A549 (cell line): ENCODE measurements around the gene INSIG1. TPM values are rescaled to one million over a fixed set of nuclear protein-coding genes. Genes with fewer than 3 reads are reported as not detected.

Source experiments
- ATAC-seq, 2 experiments: fragments of 200-7000 bp in 1 of 2; fragments of >200 bp in 1 of 2; cut with Nextera tagmentation in 1 of 2; cut with Tn5 transposase in 1 of 2; 3 replicates each; pipeline versions ENCODE4 v1.8.0 to v1.9.1; 2018 to 2020; ENCODE audit warnings: mild to moderate bottlenecking in 1 of 2, moderate library complexity in 1 of 2
- CTCF ChIA-PET: fragments of 300-600 bp; sonication (Branson Sonifier 250); formaldehyde crosslinking; extraction: SDS; loops from one replicate; lab custom pipeline; 2021; ENCODE audit warnings: antibody characterized with exemption, inconsistent platforms; lab: Yijun Ruan, JAX
- POLR2A ChIA-PET: fragments of 350-600 bp; formaldehyde crosslinking; extraction: SDS; loops from one replicate; lab custom pipeline; 2021; ENCODE audit warnings: antibody characterized with exemption, inconsistent platforms; lab: Yijun Ruan, JAX
- DNase-seq, 2 experiments: peaks; one replicate each; pipeline versions ENCODE4 v3.0.0 to v3.0.0-alpha.2; 2011 to 2016; ENCODE audit warnings: low read depth in 1 of 2, low spot score in 1 of 2
- FAIRE-seq: peaks from 2 replicates; lab custom pipeline; 2011; peaks lifted over from hg19 to GRCh38; lab: Jason Lieb, UNC
- H3K27ac ChIP-seq, 2 experiments: fragments of >200 bp; sonication (Bioruptor Twin); formaldehyde crosslinking; 3 replicates each; pipeline ENCODE4 v1.5.1; 2016 to 2017
- H3K4me1 ChIP-seq: fragments of >200 bp; sonication (Bioruptor Twin); formaldehyde crosslinking; 3 replicates; pipeline ENCODE4 v1.6.1; 2016
- H3K4me2 ChIP-seq: fragments of >200 bp; sonication (Bioruptor Twin); formaldehyde crosslinking; 3 replicates; pipeline ENCODE4 v1.6.1; 2016
- H3K4me3 ChIP-seq: fragments of >200 bp; sonication (Bioruptor Twin); formaldehyde crosslinking; 3 replicates; pipeline ENCODE4 v1.5.1; 2016
- H3K9me3 ChIP-seq: fragments of >200 bp; sonication (Bioruptor Twin); formaldehyde crosslinking; 3 replicates; pipeline ENCODE4 v1.6.1; 2016
- CEBPB ChIP-seq, 2 experiments: fragments of >200 bp in 1 of 2; sonication (Bioruptor Twin) in 1 of 2; formaldehyde crosslinking in 1 of 2; IDR thresholded peaks; 2 replicates each; pipeline ENCODE4 v1.6.1; 2012 to 2016
- CHD4 ChIP-seq: fragments of 200-600 bp; sonication (generic); IDR thresholded peaks from 2 replicates; pipeline ENCODE4 v1.6.1; 2016; ENCODE audit warnings: antibody characterized with exemption, mild to moderate bottlenecking, borderline replicate concordance
- E2F6 ChIP-seq: IDR thresholded peaks from 2 replicates; pipeline ENCODE4 v1.6.1; 2012; ENCODE audit warnings: low read depth, borderline replicate concordance
- EHF ChIP-seq: fragments of 250-450 bp; sonication (Bioruptor Pico); IDR thresholded peaks from 2 replicates; pipeline ENCODE4 v1.5.0; 2020; ENCODE audit warnings: mild to moderate bottlenecking
- FOXS1 ChIP-seq: fragments of 250-450 bp; sonication (Bioruptor Pico); IDR thresholded peaks from 2 replicates; pipeline ENCODE4 v1.5.0; 2020; ENCODE audit warnings: mild to moderate bottlenecking, moderate library complexity
- HMGXB4 ChIP-seq: fragments of 250-450 bp; sonication (Bioruptor Pico); IDR thresholded peaks from 2 replicates; pipeline ENCODE4 v1.5.0; 2021; ENCODE audit warnings: mild to moderate bottlenecking, moderate library complexity, borderline replicate concordance
- HOXB13 ChIP-seq: fragments of 250-450 bp; sonication (Bioruptor Pico); IDR thresholded peaks from 2 replicates; pipeline ENCODE4 v1.5.0; 2020; ENCODE audit warnings: low read depth, mild to moderate bottlenecking, moderate library complexity
- JUN ChIP-seq, 2 experiments: fragments of >200 bp; sonication (Bioruptor Twin); formaldehyde crosslinking; IDR thresholded peaks; 2 replicates in 1 of 2; 3 replicates in 1 of 2; pipeline ENCODE4 v1.6.1; 2016 to 2017
- JUNB ChIP-seq: fragments of >200 bp; sonication (Bioruptor Twin); formaldehyde crosslinking; IDR thresholded peaks from 2 replicates; pipeline ENCODE4 v1.6.1; 2016
- MYC ChIP-seq: IDR thresholded peaks from 2 replicates; pipeline ENCODE4 v1.6.1; 2012; ENCODE audit warnings: mild to moderate bottlenecking, inconsistent platforms, low read length, improper control_type of control experiment, borderline replicate concordance
- NPAS2 ChIP-seq: fragments of 250-450 bp; sonication (Bioruptor Pico); IDR thresholded peaks from 2 replicates; pipeline ENCODE4 v1.8.0; 2022; ENCODE audit warnings: mild to moderate bottlenecking, moderate library complexity, borderline replicate concordance
- NR3C1 ChIP-seq: fragments of >200 bp; sonication (Bioruptor Twin); formaldehyde crosslinking; IDR thresholded peaks from 3 replicates; pipeline ENCODE4 v1.6.1; 2017
- PBX3 ChIP-seq: IDR thresholded peaks from 2 replicates; pipeline ENCODE4 v1.6.1; 2012
- POLR2AphosphoS2 ChIP-seq: conservative IDR thresholded peaks from 2 replicates; pipeline ENCODE4 v1.6.1; 2012; ENCODE audit warnings: low read length, improper control_type of control experiment, inconsistent platforms
- RCOR1 ChIP-seq: fragments of 150-350 bp; IDR thresholded peaks from 2 replicates; pipeline ENCODE4 v1.6.1; 2014; ENCODE audit warnings: antibody characterized with exemption, low read length, low read depth
- TP53 ChIP-seq: fragments of 250-450 bp; sonication (Bioruptor Pico); IDR thresholded peaks from 2 replicates; pipeline ENCODE4 v1.5.0; 2021; ENCODE audit warnings: mild to moderate bottlenecking, moderate library complexity
- ZNF302 ChIP-seq: fragments of 250-450 bp; sonication (Bioruptor Pico); IDR thresholded peaks from 2 replicates; pipeline ENCODE4 v1.9.0; 2021; ENCODE audit warnings: inconsistent platforms, mild to moderate bottlenecking, moderate library complexity
- ZSCAN20 ChIP-seq: fragments of 250-450 bp; sonication (Bioruptor Pico); IDR thresholded peaks from 2 replicates; pipeline ENCODE4 v1.8.0; 2022; ENCODE audit warnings: mild to moderate bottlenecking, moderate library complexity
- WGBS: methylation state at CpG from one replicate; pipeline ENCODE4 v1.1.6; 2017; ENCODE audit errors: missing lambda C conversion rate; 5-methylcytosine and 5-hydroxymethylcytosine counted together
- polyA plus RNA-seq, 4 experiments: library from polyadenylated mRNA; depleted of rRNA in 3 of 4; stranded (reverse); fragments of >200 nt; fragmentation: RNase III in 1 of 4; extraction: RNeasy Plus Mini Kit Qiagen cat#74134 plus additional on column Dnase treatment in 1 of 4; gene quantifications; 2 replicates in 3 of 4; 3 replicates in 1 of 4; pipeline ENCODE4 v1.2.3, GENCODE V29; 2011 to 2017

INSIG1 gene
- polyA plus RNA-seq, 2 of the 4 experiments (the other 2 are of a cell fraction), result 19.7 to 33.4 TPM

GRCh38 chr7:155283565-155284194, 14.0 kb upstream of the INSIG1 start:
- TF ChIP-seq ZSCAN20 (CRISPR knock-in tag), result no peak
- no peak for TF ChIP-seq NPAS2 (CRISPR knock-in tag)
- TF ChIP-seq EHF (CRISPR knock-in tag), result no peak
- TF ChIP-seq HMGXB4, result no peak
- TF ChIP-seq ZNF302 (CRISPR knock-in tag), result no peak
- no peak for TF ChIP-seq MYC
- no peak for TF ChIP-seq CEBPB (IDR thresholded peaks at IDR 0.05)
- TF ChIP-seq RCOR1, result no peak
- TF ChIP-seq HOXB13 (CRISPR knock-in tag), result no peak
- TF ChIP-seq POLR2AphosphoS2, result no peak
- no peak for TF ChIP-seq E2F6
- no peak for TF ChIP-seq CHD4
- TF ChIP-seq TP53, result no peak
- no peak for TF ChIP-seq FOXS1 (CRISPR knock-in tag)
- no peak for TF ChIP-seq PBX3
- no peak for TF ChIP-seq JUNB
- H3K4me2 ChIP-seq, result no peak overlapping the region
- H3K9me3 ChIP-seq, result no peaks in the 10 kb centered on the region
- CTCF ChIA-PET, result interaction anchor here (0.8 to 1.8 kb wide), 4 partner anchors 12 to 76 kb away, joined by 3 to 6 read pairs (median 4); no protein-coding TSS in a partner anchor
- DNase-seq (no peak), FAIRE-seq (no peak), ATAC-seq (no peak)
- no peak overlapping the region for H3K27ac ChIP-seq
- WGBS, result 29% methylated on average over 2 of the region's 2 CpGs
- no peak overlapping the region for H3K4me3 ChIP-seq
- POLR2A ChIA-PET, result no interaction called here
- H3K4me1 ChIP-seq, result no peaks in the 10 kb centered on the region

- CTCF ChIA-PET, result interaction anchor here (0.8 kb wide), 1 partner anchor 16 kb away, joined by 3 read pairs; no protein-coding TSS in a partner anchor
- ATAC-seq (no peak), FAIRE-seq (no peak), DNase-seq (no peak)
- TF ChIP-seq NR3C1 (no peak), E2F6 (no peak)
- POLR2A ChIA-PET, result interaction anchor here (1.1 kb wide), 1 partner anchor 13 kb away, joined by 3 read pairs; the partner anchor contains the start of gene INSIG1
- 44% methylated on average over 8 of the region's 10 CpGs for WGBS
- Histone ChIP-seq H3K27ac (no peak overlapping the region), H3K4me1 (no peaks in the 10 kb centered on the region), H3K4me2 (no peak overlapping the region), H3K9me3 (no peaks in the 10 kb centered on the region), H3K4me3 (no peak overlapping the region)
Observed at GRCh38 chr7:155284496-155285274, 13.0 kb upstream of the INSIG1 start.

- Histone ChIP-seq H3K27ac (no peak overlapping the region), H3K4me3 (no peak overlapping the region), H3K4me2 (no peak overlapping the region), H3K9me3 (no peaks in the 10 kb centered on the region), H3K4me1 (no peaks in the 10 kb centered on the region; the same call in 2 of the 3 replicates)
- 74% methylated on average over 7 of the region's 7 CpGs for WGBS
- ChIA-PET POLR2A (interaction anchor here (1.1 kb wide), 1 partner anchor 12 kb away, joined by 3 read pairs; the partner anchor contains the start of gene INSIG1), CTCF (no interaction called here)
- no peak for FAIRE-seq
- no peak for ATAC-seq
- TF ChIP-seq EHF (CRISPR knock-in tag), result no peak
- no peak for TF ChIP-seq JUN (IDR thresholded peaks at IDR 0.05)
- no peak for DNase-seq
Observed at GRCh38 chr7:155285423-155285822, 12.3 kb upstream of the INSIG1 start.
